Stimulated activated CD4-positive, alpha-beta T cell treated with anti-CD3 and anti-CD28 coated beads, Interleukin-12 subunit alpha, Interleukin-12 subunit beta, amount 100 ng/mL, for 48 hours (primary cell): ENCODE data around the gene LUZP2.

ENCODE experiments used
- DNase-seq, 3 donors: peaks; one replicate each; pipeline ENCODE4 v3.0.0-alpha.2; 2020; ENCODE audit warnings: low read depth in 2 of 3, low spot score in 1 of 3

LUZP2 gene

GRCh38 chr11:25065746-25066145 lies 568.9 kb downstream of the LUZP2 start:
- DNase-seq = no peak

GRCh38 chr11:25066706-25067105 lies 569.9 kb downstream of the LUZP2 start:
- DNase-seq = no peak

GRCh38 chr11:25068451-25068850 lies 571.6 kb downstream of the LUZP2 start:
- no peak for DNase-seq

GRCh38 chr11:25094085-25094802 lies 597.4 kb downstream of the LUZP2 start:
- DNase-seq = no peak

GRCh38 chr11:25119416-25119815 lies 622.6 kb downstream of the LUZP2 start:
- DNase-seq = no peak
